LoVo (cell line): Measurements from ENCODE around the gene CABCOCO1.

Source experiments
- DNase-seq: peaks from one replicate; pipeline ENCODE4 v3.0.0-alpha.2; 2016; ENCODE audit warnings: low spot score

Gene CABCOCO1

DNA sequence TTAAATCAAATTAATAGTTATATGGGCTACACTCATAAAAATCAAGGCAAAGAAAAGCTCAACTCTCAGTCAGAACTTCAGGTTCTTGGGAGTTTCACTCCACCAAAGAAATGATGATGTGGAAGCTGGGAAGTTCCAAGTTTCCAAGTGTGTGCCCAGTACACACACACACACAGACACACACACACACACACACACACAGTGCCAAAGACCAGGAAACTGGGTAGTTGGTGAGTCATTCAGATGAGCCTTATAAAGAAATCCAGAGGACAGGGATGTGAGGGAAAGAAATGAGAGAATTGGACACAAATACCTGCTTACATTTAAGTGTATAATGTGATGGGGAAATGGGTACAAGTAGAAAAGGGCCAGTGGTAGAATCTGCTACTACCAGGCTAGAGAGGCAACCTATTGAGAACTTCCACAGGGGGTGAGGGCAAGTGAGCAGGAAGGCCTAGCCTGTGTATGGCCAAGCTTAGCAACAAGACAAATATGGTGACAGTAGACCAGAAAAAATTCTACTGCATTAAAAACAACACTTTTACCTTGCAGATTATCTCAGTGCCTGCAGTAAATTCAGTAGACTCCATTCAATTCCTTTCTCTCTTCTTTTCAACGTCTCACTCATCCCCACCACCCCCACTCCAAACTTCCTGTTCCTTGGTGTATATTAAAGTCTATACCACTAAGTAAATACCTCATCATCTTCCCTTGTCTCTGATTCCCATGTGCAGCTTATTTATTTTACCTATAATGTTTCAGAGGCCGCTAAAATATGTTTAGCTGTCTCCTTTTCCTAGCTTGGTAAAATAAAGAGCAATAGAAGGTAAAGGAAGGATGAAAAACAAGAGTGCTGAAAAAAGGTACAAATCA, 95.0 kb downstream of the CABCOCO1 start:
- DNase-seq, result peak; percentile 44

DNA sequence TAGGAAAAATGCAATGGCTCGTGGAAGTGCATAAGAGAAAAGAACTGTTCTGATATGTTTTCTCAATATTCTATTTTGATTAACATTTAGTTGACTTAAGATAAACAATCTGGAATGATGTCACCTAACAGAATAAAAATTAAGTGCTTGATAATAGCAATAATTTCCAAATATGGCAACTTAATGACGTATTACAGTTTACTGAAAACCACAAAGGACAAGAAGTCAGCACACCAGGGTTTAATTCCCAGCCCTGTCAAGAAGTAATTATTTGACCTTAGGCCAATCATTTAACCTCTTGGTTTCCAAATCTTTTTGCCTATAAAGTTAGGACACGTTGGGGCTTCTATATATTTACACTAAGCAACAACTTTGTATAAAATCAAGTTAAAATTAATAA, 95.7 kb downstream of the CABCOCO1 start:
- no peak for DNase-seq

GRCh38 chr10:61759751-61760150, 97.0 kb downstream of the CABCOCO1 start:
- DNase-seq, result no peak

DNA sequence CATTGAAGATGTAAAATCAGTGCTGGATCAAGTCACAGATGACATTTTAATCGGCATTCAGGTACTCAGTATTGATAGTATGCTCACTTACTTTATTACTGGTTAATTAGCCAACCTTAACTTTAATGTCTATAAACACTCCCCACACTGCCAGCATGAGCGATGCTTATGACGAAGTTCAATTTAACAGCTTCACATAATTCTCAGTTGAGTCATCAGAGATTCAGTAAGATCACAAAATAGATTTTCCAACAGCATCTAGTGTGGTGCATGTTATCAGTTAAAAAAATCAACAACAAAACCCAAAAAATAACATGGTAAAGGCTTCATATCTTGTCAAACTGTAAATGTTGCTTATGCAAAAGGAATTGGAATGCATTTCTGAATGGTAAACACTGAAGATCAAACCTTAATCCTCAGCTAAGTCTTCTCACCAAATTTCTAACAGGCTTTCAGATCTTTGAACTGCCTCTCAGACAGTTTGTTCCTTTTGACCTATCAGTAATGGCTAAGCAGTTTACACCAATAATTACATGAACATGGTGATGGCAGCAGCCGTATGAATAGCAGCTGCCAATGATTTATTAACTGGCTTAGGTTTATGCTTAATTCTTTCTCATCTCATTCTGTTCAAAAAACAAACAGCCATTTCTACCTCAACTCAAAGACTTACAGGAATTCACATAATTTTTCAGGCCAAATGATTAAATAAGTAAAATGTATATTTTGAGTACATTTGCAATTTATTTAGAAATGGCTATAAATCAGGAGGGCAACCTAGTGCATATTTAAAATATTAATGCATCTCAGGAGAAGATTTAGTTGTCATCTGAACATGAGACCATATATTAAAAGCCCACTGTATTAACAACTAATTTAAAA, 98.5 kb downstream of the CABCOCO1 start:
- DNase-seq, result peak; percentile 80

- peak; percentile 45 for DNase-seq
These were observed 99.1 kb downstream of the CABCOCO1 start for GRCh38 chr10:61761825-61762217.

DNA sequence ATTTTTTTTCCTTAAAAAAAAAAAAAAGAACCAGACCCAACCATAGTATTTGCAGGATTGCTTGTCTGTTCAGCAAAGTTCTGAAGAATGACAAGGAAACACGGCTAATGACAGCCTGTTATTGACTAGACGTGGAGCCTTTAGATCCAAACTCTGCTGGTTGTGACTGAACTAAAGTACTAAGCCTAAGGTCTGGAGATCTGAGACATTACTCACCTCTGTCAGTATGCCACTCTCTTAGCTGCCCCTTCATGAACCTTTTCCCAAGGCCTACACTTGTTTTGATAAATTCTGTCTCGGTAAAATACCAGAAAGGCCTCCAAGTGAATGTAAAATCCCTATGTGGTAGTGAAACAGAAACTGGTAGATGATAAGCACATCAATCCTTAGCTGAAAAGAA, 101.0 kb downstream of the CABCOCO1 start:
- DNase-seq, result no peak

GRCh38 chr10:61764486-61764885, 101.8 kb downstream of the CABCOCO1 start:
- no peak for DNase-seq

- DNase-seq, result no peak
These were observed 102.7 kb downstream of the CABCOCO1 start for GRCh38 chr10:61765176-61766087.

DNA sequence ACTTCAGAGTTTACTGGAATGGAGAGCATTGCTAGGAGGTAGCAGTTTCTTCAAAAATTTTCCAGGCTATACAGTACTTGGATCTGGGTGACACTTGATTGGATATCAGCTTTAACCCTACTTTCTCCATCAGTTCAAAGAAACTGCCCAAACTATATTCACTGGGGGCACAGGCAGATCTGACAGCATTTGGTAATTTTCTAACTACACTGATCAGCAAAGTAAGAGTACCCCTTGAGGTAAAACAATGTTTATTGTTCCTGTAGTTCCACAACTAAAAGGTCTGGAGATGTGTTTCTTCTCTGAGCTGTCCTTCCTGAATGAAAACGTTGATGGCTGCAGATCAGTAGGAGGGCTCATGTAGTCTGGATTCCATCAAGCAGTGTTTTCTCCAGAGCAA, 104.2 kb downstream of the CABCOCO1 start:
- no peak for DNase-seq

DNA sequence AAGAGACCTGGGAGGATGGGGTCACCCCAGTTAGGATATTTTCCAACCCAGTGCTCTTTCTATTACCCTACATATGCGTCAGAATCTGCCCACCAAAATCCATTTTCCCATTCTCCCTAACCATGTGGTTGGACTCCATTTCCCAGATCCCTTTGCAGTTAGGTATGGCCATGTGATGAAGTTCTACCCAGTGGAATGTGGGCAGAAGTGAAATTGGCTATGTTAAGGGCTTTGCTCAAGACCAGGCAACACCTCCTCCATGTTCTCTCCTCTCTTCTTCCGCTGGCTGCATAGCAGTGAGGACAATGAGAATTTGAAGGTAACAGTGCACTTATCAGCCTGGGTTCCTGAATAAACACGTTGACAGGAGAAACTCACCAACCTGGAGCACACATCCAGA, 111.3 kb downstream of the CABCOCO1 start:
- DNase-seq, result no peak

GRCh38 chr10:61775111-61775510, 112.4 kb downstream of the CABCOCO1 start:
- DNase-seq, result no peak

GRCh38 chr10:61776615-61777266, 114.0 kb downstream of the CABCOCO1 start:
- DNase-seq, result no peak

DNA sequence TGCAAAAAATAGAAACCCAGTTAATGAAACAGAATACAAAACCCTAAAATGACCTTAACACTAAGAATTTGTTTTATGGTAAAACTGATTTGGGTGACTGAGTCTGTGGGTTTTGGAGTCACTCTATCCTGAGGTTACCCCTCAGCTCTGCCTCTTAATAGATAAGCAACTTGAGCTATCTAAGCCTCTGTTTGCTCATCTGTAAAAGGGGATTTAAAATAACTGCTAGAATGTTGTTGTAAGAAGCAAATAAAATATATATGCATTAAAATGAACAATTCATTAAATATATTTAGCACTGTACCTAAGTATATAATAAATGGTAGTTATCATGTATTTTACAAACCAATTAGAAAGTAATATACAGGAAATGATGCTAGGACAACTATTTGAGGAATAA, 115.4 kb downstream of the CABCOCO1 start:
- no peak for DNase-seq

- DNase-seq, result no peak
These were observed 116.5 kb downstream of the CABCOCO1 start for GRCh38 chr10:61779276-61779675.

- DNase-seq, result peak; percentile 14
These were observed 117.4 kb downstream of the CABCOCO1 start for GRCh38 chr10:61779950-61780659.

DNA sequence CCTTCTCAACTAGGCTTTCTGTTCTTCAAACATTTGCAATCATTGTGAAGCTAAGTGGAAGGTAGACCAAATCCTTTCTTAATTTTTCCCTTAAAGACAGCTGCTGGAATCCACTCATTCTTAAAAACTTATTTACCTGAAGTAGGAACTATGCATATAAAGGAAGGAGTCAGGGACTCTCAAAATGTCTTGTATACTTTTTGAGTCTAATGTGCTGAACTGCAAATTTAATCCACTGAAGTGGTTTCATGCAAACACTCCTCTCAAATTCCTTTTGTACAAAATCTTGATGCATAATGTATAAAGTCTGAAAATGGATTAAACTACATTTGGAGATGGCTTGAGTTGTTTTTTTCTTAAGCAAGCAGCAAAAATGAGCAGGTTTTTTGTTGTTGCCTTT, 118.0 kb downstream of the CABCOCO1 start:
- no peak for DNase-seq

- peak; percentile 72 for DNase-seq
These were observed 119.3 kb downstream of the CABCOCO1 start for GRCh38 chr10:61781969-61782403.

- DNase-seq, result no peak
These were observed 121.8 kb downstream of the CABCOCO1 start for GRCh38 chr10:61784354-61785133.

- no peak for DNase-seq
These were observed 122.9 kb downstream of the CABCOCO1 start for GRCh38 chr10:61785473-61786105.
